NCI-H2227 (cell line): Measurements from ENCODE around the gene CYP1B1.

ENCODE experiments used
- DNase-seq: peaks from one replicate; lab custom pipeline; 2025; ENCODE audit not compliant: unreplicated experiment; lab: John Stamatoyannopoulos, UW

Gene CYP1B1

DNA sequence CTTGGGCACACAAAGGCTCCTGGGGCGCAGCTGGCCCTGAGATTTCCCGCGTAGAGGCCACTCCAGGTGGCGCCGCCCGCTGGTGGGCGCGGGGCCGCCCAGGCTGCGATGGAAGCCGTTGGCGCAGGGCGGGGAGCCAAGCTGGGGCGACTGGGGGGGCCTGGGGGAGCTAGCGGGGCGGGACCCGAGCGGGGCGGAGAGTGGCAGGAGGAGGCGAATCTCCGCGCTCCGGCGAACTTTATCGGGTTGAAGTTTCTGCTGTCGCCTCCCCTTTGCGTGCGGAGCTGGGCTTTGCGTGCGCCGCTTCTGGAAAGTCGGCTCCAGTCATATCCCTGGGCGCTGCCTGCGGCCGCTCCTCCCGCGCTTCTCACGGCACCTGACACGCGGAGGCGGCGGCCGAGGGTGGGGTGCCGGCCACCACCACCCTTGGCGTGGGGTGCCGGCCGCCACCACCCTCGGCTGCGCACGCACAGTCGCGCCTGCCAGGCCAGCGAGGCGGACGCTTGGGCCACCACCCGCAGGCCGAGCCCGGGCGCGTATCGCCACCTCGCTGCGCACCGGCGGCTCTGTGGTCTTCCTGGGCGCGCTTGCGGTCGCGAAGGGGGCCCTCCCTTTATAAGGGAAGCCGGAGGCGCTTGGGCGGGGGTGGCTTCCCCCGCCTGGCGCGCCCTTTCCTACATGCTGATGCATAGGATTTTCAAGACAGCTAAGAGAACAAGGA lies 919 bp upstream of the CYP1B1 start:
- DNase-seq, result peak; percentile 81

- peak; percentile 81 for DNase-seq
These were observed 280 bp upstream of the CYP1B1 start for GRCh38 chr2:38076152-38076709.

GRCh38 chr2:38074764-38075506 lies 1.0 kb downstream of the CYP1B1 start:
- peak; percentile 35 for DNase-seq

DNA sequence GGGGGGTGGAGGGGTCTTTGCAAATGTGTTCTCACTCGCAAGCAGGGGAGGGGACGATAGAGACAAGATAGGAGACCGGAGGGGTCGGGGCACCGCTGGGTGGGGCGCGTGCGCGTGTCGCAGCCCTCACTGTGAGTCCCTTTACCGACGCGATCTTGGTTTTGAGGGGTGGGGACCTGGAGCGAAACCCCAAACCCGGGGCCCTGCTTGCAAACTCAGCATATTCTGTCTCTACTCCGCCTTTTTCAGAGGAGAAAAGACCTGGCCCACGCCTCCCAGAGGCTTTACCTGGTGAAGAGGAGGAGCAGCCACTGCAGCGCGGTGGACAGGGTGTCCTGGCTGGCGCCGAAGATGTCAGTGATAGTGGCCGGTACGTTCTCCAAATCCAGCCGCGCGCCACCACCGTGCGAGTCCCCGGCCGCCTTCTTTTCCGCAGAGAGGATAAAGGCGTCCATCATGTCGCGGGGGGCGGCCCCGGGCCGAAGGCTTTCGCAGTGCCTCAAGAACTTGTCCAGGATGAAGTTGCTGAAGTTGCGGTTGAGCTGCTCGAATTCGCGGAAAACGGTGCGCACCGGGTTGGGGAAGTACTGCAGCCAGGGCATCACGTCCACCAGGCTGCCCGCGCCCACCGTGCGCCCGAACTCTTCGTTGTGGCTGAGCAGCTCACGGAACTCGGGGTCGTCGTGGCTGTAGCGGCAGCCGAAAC lies 1.7 kb downstream of the CYP1B1 start:
- DNase-seq, result no peak

GRCh38 chr2:38073211-38074057 lies 2.5 kb downstream of the CYP1B1 start:
- DNase-seq, result no peak

DNA sequence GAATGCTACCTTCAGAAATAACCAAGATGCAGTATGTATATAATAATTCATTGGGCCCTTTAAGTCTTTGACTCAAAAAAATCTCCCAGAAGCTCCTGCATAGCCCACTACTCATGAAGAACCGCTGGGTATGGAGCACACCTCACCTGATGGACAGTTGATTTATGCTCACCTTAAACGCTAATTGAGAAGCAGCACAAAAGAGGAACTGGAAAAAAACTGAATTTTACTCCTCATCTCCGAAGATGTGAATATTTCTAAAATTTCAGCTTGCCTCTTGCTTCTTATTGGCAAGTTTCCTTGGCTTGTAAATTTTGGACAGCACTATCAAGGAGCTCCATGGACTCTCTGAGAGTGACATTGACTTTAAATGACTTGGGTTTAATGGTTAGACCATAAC lies 5.5 kb downstream of the CYP1B1 start:
- no peak for DNase-seq

- DNase-seq, result no peak
These were observed 7.7 kb downstream of the CYP1B1 start for GRCh38 chr2:38068234-38068633.

DNA sequence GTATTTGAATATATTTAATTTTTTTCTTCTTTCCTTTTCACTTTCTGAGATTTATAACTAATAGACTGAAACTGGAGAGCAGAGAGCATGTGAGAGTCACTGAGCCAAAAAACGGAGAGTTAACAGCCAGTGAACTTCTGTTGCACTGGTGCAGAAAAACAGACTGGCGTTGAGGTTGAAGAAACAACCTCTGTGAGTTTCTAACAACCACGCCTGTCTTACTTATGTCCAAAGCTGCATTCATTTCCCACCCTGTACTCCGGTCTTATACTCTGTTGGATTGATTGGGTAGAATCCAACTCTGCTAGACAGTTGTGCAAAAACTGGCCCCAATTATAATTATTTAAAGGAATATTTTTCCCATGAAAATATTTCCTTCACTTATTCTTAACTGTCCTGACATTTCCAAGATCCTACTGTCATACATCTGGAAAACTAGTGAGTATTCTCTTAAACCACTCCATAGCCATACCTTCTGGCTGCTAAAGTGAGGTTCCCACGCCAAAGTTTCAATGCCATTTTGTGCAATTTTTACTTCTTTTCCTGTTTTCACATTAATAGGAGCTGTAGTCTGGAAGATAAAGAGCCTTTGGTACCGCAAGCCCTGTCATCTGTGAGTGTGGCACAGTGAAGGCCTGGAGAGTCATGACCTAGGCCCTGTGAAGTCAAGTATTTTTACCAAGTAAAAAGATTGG lies 9.4 kb downstream of the CYP1B1 start:
- DNase-seq, result no peak

- no peak for DNase-seq
These were observed 10.3 kb downstream of the CYP1B1 start for GRCh38 chr2:38065502-38066135.

GRCh38 chr2:38064801-38065501 lies 11.0 kb downstream of the CYP1B1 start:
- DNase-seq, result no peak

- DNase-seq, result no peak
These were observed 15.5 kb downstream of the CYP1B1 start for GRCh38 chr2:38060236-38061018.

- DNase-seq, result no peak
These were observed 18.1 kb downstream of the CYP1B1 start for GRCh38 chr2:38057651-38058410.

GRCh38 chr2:38056216-38056615 lies 19.7 kb downstream of the CYP1B1 start:
- no peak for DNase-seq

DNA sequence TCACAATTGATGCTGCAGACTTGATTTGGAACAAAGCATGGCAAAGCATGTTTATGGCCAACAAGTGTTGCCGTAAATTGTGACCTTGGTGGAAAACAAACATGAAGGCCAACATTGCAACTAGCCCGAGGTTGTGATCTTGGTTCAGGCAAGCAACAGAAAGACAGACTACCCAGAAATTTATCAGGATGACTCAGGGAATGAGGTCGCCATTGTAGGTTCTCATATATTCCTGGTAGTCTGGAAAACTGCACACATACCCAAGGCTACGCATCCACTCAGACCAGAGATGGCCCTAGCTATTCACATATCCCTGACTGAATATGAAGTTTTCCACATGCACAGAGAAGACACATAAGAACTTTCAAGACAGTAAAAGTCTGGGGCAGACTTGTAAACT lies 30.1 kb downstream of the CYP1B1 start:
- DNase-seq, result no peak

GRCh38 chr2:38039121-38039910 lies 36.6 kb downstream of the CYP1B1 start:
- DNase-seq, result no peak

- no peak for DNase-seq
These were observed 37.3 kb downstream of the CYP1B1 start for GRCh38 chr2:38038682-38039081.
